K562 (cell line): Measurements from ENCODE around the gene ARID5B. TPM values are rescaled to one million over a fixed set of nuclear protein-coding genes. Genes with fewer than 3 reads are reported as not detected.

ENCODE experiments used
- DEAF1 ChIP-seq: fragments of 450-650 bp; formaldehyde crosslinking; IDR thresholded peaks from 2 replicates; pipeline ENCODE4 v1.4.0; 2020; ENCODE audit warnings: mild to moderate bottlenecking, moderate library complexity
- IFI16 ChIP-seq: fragments of 250-450 bp; sonication (Bioruptor Pico); IDR thresholded peaks from 2 replicates; pipeline ENCODE4 v2.1.2; 2022; ENCODE audit warnings: mild to moderate bottlenecking, inconsistent platforms
- LCOR ChIP-seq: sonication (generic); formaldehyde crosslinking; IDR thresholded peaks from 2 replicates; pipeline ENCODE4 v1.8.0; 2022; ENCODE audit warnings: mild to moderate bottlenecking, missing genetic modification reagents
- NR0B1 ChIP-seq: fragments of 450-650 bp; IDR thresholded peaks from one replicate; pipeline ENCODE4 v1.6.1; 2018; ENCODE audit warnings: mild to moderate bottlenecking, moderate library complexity; ENCODE audit not compliant: partially characterized antibody
- ZNF277 ChIP-seq: fragments of 250-450 bp; sonication (Bioruptor Pico); IDR thresholded peaks from 2 replicates; pipeline ENCODE4 v1.8.0; 2022; ENCODE audit warnings: inconsistent platforms, mild to moderate bottlenecking, moderate library complexity, borderline replicate concordance
- ZNF311 ChIP-seq: fragments of 250-450 bp; sonication (Bioruptor Pico); IDR thresholded peaks from 2 replicates; pipeline ENCODE4 v1.4.0; 2020; ENCODE audit warnings: mild to moderate bottlenecking, moderate library complexity
- ZNF609 ChIP-seq: sonication (generic); formaldehyde crosslinking; IDR thresholded peaks from 2 replicates; pipeline ENCODE4 v1.8.1; 2023; ENCODE audit warnings: missing genetic modification reagents, mild to moderate bottlenecking, borderline replicate concordance
- ZNF778 ChIP-seq: fragments of 450-650 bp; formaldehyde crosslinking; IDR thresholded peaks from 2 replicates; pipeline ENCODE4 v1.4.0; 2020; ENCODE audit warnings: mild to moderate bottlenecking, moderate library complexity
- ZNF79 ChIP-seq: fragments of 250-450 bp; sonication (Bioruptor Pico); IDR thresholded peaks from 2 replicates; pipeline ENCODE4 v1.4.0; 2020; ENCODE audit warnings: low read depth, mild to moderate bottlenecking, moderate library complexity
- polyA plus RNA-seq, 8 experiments: library from polyadenylated mRNA; depleted of rRNA in 4 of 8; stranded (reverse) in 5 of 8; unstranded in 3 of 8; fragments of >200 nt; fragmentation: Nextera tagmentation in 2 of 8; fragmentation: Illumina TruSeq in 1 of 8; extraction: Ambion mirVana in 2 of 8; extraction: Trizol in 1 of 8; gene quantifications; 2 replicates each; pipeline versions ENCODE4 v1.2.1 to v1.2.3, GENCODE V29; 2011 to 2014; ENCODE audit warnings: inconsistent platforms in 1 of 8, missing spikeins in 1 of 8
- total RNA-seq, 7 experiments: library from RNA; depleted of rRNA in 6 of 7; stranded (reverse); fragments of >200 nt in 6 of 7; fragmentation: Illumina TruSeq in 2 of 7; extraction: Trizol in 2 of 7; gene quantifications; 2 replicates each; pipeline versions ENCODE4 v1.2.1 to v1.2.3, GENCODE V29; 2011 to 2021; ENCODE audit warnings: low replicate concordance in 1 of 7

Gene ARID5B
- total and polyA plus RNA-seq, 9 of the 15 experiments (the other 6 are each of a cell fraction or from before 2014, with no cell fraction given) = 0.48 to 1.6 (median 0.80) TPM

DNA sequence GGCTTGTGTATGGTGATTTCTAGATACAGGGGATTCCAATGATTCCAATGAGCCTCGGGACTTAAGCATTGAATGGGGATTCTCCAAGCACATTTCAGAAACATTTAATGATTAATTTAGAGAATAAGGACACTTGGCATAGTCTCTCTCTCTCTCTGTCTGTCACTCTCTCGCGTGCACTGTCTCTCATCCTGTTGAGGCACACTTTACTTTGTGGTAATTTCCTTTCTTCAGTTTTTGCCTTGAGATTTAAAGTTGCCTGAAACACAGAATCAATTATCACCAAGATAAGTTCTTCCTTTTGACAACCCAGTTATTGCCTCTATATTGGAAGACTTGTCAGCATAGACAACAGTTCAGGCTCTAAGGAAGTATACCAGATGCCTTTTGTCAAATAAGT is 131.6 kb downstream of the ARID5B start (continued):
- TF ChIP-seq ZNF277 (CRISPR knock-in tag) = no peak
- TF ChIP-seq ZNF79 = no peak
- TF ChIP-seq ZNF311 = no peak
- no peak for TF ChIP-seq LCOR (CRISPR knock-in tag)
- no peak for TF ChIP-seq IFI16
- TF ChIP-seq DEAF1 (CRISPR knock-in tag) = no peak
- no peak for TF ChIP-seq NR0B1
- no peak for TF ChIP-seq ZNF609 (CRISPR knock-in tag)
- no peak for TF ChIP-seq ZNF778
